AG08395 (cell line): ENCODE data around the gene NLN.
"Not testable (repeated sequence)": the region's sequence is repeated elsewhere in the genome, so short reads cannot be mapped to it uniquely, and the experiment has no call there.

Experiments used
- DNase-seq: peaks from one replicate; pipeline ENCODE4 v3.0.0; 2012; ENCODE audit warnings: mixed read lengths, low spot score

Gene NLN

GRCh38 chr5:65772963-65773362 lies 51.0 kb downstream of the NLN start:
- not testable (repeated sequence) for DNase-seq

DNA sequence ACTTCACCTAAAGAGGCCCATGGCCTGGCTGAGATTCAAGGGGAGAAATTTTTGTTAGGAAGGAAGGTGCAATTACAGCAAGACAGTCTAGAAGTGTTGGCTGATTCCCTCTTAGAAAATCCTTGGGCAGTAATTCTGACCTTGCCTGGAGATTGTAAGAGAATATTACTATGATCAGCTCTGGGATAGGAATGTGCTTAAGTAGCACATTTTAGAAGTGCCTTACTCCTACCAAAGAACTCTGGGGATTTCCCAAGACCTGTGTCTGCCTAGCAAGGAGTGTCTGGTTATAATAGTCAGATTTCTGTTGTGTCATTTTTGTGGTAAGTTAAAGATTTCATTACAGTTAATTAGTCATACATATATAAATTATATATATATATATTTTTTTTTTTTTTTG lies 52.3 kb downstream of the NLN start:
- peak; percentile 70 for DNase-seq

- DNase-seq, result no peak
Measured at GRCh38 chr5:65775476-65775875, 53.5 kb downstream of the NLN start.

DNA sequence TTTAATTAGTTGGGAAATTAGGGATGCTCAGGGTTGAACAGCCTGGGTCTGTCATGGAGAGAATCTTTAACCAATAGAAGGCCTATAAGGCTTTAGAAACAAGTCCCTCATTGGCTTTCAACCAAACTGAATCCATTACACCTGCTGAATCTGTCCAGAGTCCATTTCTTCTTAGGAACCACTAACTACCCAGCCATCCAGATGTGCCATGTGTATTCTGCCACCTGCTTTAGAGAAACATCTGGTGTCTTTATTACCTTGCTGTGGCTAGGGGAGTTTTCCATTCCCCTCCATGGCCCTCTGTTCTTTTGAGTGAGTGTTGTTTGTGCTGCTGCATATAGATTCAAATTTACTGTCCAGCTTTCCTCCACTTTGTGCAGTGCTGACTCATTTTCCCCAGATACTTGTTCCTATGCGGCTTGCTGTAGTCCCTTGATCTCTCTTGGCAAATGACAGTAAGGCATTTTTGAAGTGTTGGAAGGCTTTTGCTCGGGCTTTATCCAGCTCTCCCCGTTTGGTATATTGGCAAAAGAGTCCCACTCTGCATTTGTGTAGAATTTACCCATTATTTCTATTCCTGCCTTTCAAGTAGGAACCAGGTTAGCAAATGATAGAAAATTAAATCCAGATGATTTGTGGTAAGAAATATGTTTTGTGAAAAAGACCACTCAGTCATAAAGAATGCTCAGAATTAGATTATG lies 54.6 kb downstream of the NLN start:
- peak; percentile 49 for DNase-seq

DNA sequence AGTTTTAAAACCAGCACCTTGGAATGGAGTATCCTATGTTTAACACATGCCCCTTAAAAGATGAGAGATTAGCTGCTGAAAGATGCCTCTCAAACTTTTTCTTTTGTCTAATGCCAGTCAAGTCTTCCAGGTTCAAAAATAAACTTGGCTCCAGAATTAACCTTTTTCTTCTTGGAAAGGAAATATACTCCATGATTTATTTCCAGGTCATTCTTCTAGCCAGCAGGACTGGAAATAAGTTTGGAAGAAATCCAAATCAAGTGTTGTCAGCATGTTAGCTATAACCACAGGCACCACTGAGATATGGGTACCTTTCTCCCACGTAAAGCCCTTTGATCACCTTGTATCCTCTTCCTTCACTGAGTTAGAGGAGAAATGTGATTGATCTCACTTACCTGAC lies 56.1 kb downstream of the NLN start:
- no peak for DNase-seq

DNA sequence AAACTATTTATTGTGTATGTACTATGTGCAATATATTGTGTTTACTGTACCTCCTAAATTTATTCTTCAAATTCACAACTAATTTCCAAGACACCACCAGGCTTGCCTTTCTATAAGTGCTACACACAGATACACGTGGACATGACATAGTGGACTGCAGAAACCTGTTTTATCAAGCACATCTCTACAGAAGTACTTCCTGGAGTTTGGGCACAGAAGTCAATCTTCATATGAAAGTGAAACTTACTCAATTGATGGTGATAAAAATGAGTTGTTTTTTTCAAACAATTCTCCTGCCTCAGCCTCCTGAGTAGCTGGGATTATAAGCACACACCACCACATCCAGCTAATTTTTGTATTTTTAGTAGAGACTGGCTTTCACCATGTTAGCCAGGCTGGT lies 57.6 kb downstream of the NLN start:
- no peak for DNase-seq

GRCh38 chr5:65788296-65788695 lies 66.3 kb downstream of the NLN start:
- DNase-seq, result not testable (repeated sequence)

GRCh38 chr5:65790371-65791163 lies 68.6 kb downstream of the NLN start:
- DNase-seq, result no peak

DNA sequence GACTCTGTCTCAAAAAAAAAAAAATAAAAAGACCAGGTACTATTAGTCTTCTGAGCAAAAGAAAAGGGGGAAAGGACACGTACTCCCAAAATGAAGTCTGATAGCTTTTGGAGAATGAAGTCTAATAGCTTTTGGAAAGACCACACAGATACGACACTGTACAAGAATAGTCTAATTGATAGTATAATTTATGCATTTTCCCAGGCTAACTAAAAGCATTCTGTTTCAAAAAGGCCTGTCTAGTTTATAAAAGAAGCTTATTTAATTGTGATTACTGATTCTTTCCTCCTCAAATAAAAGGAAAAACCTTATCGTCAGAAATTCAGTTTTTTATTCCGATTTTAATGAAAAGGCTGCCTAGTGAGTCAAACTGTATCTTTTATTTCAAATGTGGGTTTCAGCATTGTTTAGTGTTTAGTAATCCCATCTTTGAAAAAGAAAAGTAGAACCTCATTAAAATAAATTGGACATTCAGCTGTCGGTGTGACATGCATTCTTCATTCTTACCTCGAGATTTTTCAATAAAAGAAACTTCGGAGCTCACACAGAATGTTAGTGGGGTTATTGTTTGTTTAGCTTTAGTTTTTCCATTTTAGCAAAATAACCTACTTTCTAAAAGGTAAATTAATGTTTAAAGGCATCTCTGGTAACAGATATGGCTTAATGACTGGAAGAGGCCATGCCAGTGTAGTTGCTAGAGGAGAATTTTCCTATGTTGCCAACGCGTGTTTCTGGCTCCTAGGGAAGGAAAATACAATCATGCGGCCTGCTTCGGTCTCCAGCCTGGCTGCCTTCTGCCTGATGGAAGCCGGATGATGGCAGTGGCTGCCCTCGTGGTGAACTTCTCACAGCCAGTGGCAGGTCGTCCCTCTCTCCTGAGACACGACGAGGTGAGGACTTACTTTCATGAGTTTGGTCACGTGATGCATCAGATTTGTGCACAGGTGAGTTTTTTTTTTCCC lies 70.0 kb downstream of the NLN start:
- no peak for DNase-seq

- no peak for DNase-seq
Measured at GRCh38 chr5:65796269-65796668, 74.3 kb downstream of the NLN start.

- DNase-seq, result no peak
Measured at GRCh38 chr5:65796751-65797316, 74.8 kb downstream of the NLN start.

- no peak for DNase-seq
Measured at GRCh38 chr5:65797481-65797880, 75.5 kb downstream of the NLN start.

- no peak for DNase-seq
Measured at GRCh38 chr5:65799857-65800256, 77.9 kb downstream of the NLN start.

DNA sequence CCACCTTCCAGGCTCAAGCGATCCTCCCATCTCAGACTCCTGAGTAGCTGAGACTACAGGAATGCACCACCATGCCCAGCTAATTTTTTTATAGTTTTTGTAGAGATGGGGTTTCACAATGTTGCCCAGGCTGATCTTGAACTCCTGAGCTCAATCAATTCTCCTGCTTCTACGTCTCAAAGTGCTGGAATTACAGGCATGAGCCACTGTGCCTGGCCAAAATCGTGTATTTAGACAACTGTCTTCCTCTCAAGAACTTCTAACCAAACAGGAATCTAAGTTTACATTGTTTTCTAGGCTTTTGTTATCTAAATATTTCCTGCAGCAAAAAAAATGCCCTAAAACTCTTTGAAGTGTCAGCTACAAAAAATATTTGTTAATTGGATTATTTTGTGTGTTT lies 78.8 kb downstream of the NLN start:
- no peak for DNase-seq

- peak; percentile 70 for DNase-seq
Measured at GRCh38 chr5:65801352-65801783, 79.4 kb downstream of the NLN start.

DNA sequence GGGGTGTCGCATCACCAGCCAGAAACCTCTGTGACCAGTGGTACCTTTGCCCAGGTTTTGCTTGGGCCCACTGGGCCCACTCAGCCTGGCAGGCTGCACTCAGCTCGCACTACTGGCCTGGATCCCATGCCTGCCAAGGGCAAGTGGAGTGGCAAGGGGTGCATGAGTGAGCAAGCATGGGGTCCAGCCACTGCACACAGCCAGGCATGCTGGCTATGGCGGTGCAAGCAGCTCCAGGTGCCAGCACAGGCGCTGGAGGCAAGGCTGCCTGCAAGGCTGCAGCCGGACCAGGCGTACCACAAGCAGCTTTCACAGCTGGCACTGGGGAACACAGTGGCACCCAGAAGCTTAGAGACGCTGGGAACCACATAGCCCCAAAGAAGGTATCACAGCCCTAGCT lies 80.1 kb downstream of the NLN start:
- DNase-seq, result no peak

DNA sequence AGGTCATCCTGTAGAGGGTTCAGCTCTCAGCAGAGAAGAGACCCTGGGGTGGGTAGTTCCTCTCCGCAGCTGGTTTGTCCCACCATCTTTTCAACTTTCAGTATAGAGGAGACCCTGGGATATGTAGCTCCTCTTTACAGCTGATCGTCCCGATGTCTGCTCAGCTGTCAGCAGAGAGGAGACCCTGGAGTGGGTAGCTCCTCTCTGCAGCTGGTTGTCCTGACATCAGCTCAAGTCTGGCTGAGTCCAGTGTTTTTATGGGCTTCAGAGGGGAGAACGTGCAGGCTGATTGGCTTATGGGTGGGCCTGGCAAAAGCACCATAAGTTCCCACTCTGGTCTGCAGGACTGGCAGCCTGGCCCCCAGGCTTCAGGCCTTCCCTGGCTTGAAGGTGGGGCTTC lies 80.8 kb downstream of the NLN start:
- DNase-seq, result no peak

DNA sequence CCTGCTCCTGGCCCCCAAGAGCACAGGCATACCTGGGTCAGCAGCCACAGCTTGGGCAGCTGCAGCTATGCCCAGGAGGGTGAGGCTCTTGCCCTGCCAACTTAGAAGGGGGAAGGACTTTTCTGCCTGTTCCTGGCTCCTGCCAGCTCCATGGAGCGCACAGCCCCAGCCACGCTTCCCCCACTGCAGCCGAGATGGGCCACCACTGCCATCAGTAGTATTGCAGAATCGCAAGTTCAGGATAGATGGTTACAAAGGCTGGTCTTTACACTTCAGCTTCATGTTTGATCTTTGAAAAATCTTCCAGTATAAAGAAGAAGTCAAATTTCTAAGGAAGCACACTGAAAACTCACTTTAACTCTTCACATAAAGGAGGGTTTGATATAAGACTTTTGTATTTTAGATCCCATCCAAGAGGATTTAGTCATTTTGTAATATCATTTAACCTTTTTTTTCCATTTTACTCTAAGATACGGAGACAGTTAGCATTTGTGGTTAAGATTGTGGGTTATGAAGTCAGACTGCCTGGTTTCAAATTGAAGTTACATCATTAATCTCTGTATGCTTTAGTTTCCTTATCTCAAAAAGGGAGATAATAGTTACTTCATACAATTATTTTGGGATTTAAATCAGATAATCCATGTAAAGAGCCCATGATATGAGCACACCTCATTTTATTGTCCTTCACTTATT lies 81.8 kb downstream of the NLN start:
- DNase-seq, result no peak

DNA sequence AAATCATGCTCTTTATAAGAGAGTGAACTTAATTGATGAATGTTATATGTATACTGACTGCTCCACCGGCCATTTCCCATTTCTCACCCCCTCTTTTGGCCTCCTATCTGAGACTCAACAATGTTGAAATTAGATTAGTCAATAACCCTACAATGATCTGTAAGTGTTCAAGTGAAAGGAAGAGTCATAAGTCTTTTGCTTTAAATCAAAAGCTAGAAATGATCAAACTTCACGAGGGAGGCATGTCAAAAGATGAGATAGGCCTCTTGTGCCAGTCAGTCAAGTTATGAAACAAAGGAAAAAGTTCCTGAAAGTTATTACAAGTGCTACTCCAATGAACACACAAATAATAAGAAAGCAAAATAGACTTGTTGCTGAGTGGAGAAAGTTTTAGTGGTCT lies 83.1 kb downstream of the NLN start:
- DNase-seq, result no peak

- DNase-seq, result not testable (repeated sequence)
Measured at GRCh38 chr5:65807494-65807893, 85.5 kb downstream of the NLN start.

GRCh38 chr5:65808251-65808741 lies 86.3 kb downstream of the NLN start:
- DNase-seq, result peak; percentile 25
